Measurements from ENCODE around the gene GPR35. TPM values are rescaled to one million over a fixed set of nuclear protein-coding genes. Genes with fewer than 3 reads are reported as not detected.

GPR35 gene
- total RNA-seq, 6 donors from 2014 or later, result 1.9 to 14.7 (median 4.6) TPM

DNA sequence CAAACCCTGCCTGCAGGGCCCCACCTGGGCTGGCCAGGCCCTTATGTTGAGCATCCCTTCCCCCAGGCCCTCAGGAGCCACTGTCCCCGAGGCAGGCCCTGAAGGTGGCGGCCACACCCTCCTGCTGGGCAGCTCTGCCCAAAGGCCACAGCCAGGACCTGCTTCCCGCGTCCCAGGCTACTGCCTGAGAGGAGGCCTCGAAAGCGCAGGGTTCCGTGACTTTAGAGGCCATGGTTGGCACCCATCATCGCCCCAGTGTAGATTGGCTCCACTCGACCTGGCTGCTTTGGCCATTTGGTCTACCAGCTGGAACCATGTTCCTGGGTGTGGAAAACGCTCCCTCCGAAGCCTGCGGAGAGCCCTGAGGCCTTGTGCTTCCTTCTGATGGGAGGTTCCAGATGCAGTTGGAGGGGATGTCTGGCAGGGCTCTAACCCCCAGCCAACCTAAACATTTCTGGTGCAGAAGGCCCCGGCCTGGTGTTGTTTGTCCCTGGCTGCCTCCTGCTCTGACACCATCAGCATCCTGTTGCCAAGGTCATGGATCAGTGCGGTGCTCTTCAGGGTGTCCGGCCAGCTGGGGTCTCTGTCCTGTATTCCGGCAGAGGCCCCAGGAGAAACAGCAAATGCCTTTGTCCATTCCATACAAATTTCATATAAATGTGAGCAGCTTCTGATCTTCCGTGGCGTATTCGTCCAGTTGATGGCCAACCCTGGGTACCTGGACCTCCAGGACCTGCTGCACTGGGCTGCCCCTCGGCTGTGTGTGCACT is 24.0 kb upstream of the GPR35 start:
- TF ChIP-seq, protein P1, sequence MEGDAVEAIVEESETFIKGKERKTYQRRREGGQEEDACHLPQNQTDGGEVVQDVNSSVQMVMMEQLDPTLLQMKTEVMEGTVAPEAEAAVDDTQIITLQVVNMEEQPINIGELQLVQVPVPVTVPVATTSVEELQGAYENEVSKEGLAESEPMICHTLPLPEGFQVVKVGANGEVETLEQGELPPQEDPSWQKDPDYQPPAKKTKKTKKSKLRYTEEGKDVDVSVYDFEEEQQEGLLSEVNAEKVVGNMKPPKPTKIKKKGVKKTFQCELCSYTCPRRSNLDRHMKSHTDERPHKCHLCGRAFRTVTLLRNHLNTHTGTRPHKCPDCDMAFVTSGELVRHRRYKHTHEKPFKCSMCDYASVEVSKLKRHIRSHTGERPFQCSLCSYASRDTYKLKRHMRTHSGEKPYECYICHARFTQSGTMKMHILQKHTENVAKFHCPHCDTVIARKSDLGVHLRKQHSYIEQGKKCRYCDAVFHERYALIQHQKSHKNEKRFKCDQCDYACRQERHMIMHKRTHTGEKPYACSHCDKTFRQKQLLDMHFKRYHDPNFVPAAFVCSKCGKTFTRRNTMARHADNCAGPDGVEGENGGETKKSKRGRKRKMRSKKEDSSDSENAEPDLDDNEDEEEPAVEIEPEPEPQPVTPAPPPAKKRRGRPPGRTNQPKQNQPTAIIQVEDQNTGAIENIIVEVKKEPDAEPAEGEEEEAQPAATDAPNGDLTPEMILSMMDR (IDR thresholded peaks at IDR 0.05), result no peak
- no peak for TF ChIP-seq POLR2AphosphoS5 (IDR thresholded peaks at IDR 0.05)
- TF ChIP-seq EP300 (IDR thresholded peaks at IDR 0.05), result no peak
- no peak for TF ChIP-seq POLR2A (IDR thresholded peaks at IDR 0.05)
- no peaks in the 10 kb centered on the region for H3K27me3 ChIP-seq
- H3K36me3 ChIP-seq, result peaks cover 3 to 44% (median 30%) of the 10 kb centered on the region in 4 donors
- no peaks in the 10 kb centered on the region for H3K9me3 ChIP-seq
- DNase-seq (peak; percentile 15 to 66), ATAC-seq (ENCODE audit: low FRiP score in 2 of 2) (no peak)
- H3K4me3 ChIP-seq, result no peak overlapping the region
- 69 to 80% methylated on average over 6 to 20 of the region's 20 CpGs for WGBS, 2 donors
- H3K4me1 ChIP-seq, result peaks cover 0 to 15% (median 6%) of the 10 kb centered on the region in 4 donors
- H3K27ac ChIP-seq, result no peak overlapping the region

DNA sequence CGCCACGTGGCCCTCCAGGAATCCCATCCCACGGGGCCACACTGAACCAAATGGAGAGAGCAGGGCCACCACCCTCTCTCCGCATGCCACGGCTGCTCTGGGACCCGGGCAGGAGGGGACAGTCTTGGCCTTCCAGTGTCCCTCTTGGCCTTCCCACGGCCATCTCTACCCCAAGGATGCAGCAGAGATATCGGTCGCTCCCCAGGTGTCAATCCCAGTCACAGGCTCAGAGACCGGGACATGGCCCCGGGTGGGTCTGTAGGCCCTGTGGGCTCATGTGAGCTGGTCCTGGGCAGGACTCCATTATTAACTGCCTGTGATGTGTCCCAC is 23.5 kb upstream of the GPR35 start:
- ATAC-seq (ENCODE audit: low FRiP score in 2 of 2), result no peak
- H3K36me3 ChIP-seq, result peaks cover 3 to 38% (median 27%) of the 10 kb centered on the region in 4 donors
- no peaks in the 10 kb centered on the region for H3K27me3 ChIP-seq
- no peak overlapping the region for H3K4me3 ChIP-seq
- H3K27ac ChIP-seq, result no peak overlapping the region
- peaks cover 0 to 15% (median 6%) of the 10 kb centered on the region in 4 donors for H3K4me1 ChIP-seq
- no peaks in the 10 kb centered on the region for H3K9me3 ChIP-seq
- DNase-seq, result peak in 1 of 2 donors; percentile 18
- WGBS, 2 donors, result 87 to 94% methylated on average over 3 to 11 of the region's 11 CpGs
- TF ChIP-seq, protein P1 (IDR thresholded peaks at IDR 0.05), result no peak
- no peak for TF ChIP-seq EP300 (IDR thresholded peaks at IDR 0.05)
- no peak for TF ChIP-seq POLR2AphosphoS5 (IDR thresholded peaks at IDR 0.05)
- no peak for TF ChIP-seq POLR2A (IDR thresholded peaks at IDR 0.05)

DNA sequence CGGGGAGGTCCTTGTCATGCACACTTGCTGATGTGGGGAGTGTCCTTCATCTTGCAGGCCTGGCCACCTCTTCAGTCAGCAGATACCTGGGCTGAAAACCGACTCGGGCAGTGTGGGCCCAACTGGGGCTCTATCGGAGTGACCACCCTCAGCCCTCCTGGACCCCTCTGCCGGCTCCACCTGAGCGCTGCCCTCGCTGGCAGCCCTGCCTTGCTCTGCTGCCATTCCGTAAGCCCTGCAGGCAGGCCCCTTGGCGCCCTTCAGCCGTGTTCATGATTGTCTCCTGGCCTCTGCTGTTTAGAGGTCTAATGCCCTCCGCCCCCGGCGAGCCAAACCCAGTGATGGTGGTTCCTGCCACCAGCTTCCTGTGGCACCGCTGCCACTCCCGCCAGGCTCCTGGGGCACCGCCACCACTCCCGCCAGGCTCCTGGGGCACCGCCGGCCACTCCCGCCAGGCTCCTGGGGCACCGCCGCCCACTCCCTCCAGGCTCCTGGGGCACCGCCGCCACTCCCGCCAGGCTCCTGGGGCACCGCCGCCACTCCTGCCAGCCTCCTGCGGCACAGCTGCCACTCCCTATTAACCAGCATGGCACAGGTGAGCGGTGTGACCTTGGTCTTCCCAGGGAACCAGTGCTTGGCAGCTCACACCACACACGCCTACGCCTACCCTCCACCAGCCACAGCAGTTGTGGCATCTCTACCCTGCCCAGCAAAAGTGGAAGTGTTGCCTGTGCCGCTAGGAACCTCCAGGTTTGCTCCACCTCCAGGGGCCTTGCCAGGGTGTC is 22.8 kb upstream of the GPR35 start:
- ATAC-seq (ENCODE audit: low FRiP score in 2 of 2) (no peak), DNase-seq (no peak)
- TF ChIP-seq, protein P1 (IDR thresholded peaks at IDR 0.05), result no peak
- no peak for TF ChIP-seq POLR2AphosphoS5 (IDR thresholded peaks at IDR 0.05)
- Histone ChIP-seq H3K36me3 (peaks cover 3 to 33% (median 24%) of the 10 kb centered on the region in 4 donors), H3K9me3 (no peaks in the 10 kb centered on the region), H3K4me1 (peaks cover 0 to 15% (median 6%) of the 10 kb centered on the region in 4 donors), H3K4me3 (no peak overlapping the region), H3K27ac (no peak overlapping the region), H3K27me3 (no peaks in the 10 kb centered on the region)
- WGBS, 2 donors, result 88 to 93% methylated on average over 23 to 32 of the region's 32 CpGs

DNA sequence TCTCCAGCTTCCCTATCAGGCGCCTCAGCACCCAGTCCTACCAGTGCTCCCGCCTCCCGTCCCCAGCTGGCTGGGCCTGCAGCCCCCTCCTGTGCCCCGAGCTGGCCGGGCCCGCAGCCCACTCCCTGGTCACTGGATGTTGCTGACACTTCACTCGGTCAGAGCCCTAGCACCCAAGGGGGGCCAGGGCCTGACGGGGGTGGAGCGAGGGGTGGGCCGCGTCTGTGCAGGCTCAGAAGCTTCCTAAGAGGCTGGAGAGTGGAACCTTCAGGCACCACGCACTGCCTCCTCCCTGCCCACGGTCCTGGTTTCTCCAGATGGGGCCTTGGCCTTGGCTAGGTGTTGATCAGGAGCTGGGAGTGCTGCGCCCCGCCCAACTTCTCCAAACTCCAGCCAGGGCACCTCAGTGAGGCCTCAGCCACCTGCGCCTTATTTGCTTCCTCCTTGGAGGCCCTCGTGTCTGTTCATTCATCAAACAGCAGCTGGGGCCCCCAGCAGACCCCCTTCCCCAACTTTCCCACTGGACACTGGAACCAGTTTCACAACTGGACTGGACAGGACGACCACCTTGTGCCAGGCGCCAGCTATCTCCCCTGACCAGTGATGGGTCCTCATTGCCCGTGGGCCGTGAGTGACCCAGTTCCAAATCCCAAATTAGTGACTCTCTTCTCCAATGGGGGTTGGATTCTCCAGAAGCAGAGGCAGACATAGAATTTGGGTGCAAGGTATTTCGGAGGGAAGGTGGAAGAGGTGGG is 22.0 kb upstream of the GPR35 start:
- ATAC-seq (ENCODE audit: low FRiP score in 2 of 2) (no peak), DNase-seq (peak; percentile 12 to 77)
- Histone ChIP-seq H3K36me3 (peaks cover under 1 to 25% (median 16%) of the 10 kb centered on the region in 4 donors), H3K9me3 (no peaks in the 10 kb centered on the region), H3K4me1 (peaks cover 0 to 15% (median 6%) of the 10 kb centered on the region in 4 donors), H3K27me3 (no peaks in the 10 kb centered on the region), H3K27ac (no peak overlapping the region), H3K4me3 (no peak overlapping the region)
- 92 to 94% methylated on average over 7 to 22 of the region's 22 CpGs for WGBS, 2 donors
- TF ChIP-seq POLR2A (IDR thresholded peaks at IDR 0.05) (no peak), POLR2AphosphoS5 (IDR thresholded peaks at IDR 0.05) (no peak)
- TF ChIP-seq, protein P1 (IDR thresholded peaks at IDR 0.05), result no peak

Data from upper lobe of left lung (tissue), 6 donors.